ENCODE data around the gene SLC2A13. TPM values are rescaled to one million over a fixed set of nuclear protein-coding genes. Genes with fewer than 3 reads are reported as not detected.

Gene SLC2A13
- total RNA-seq, 1 experiment from 2014 or later, result 7.0 TPM

- Mint-ChIP-seq H3K27ac (no peak overlapping the region), H3K4me1 (no peaks in the 10 kb centered on the region), H3K4me3 (no peak overlapping the region), H3K9me3 (no peaks in the 10 kb centered on the region; a peak in 1 of 5 replicates), H3K36me3 (ENCODE audit: insufficient read depth in 1 of 3, low read depth in 3 of 3) (no peaks in the 10 kb centered on the region), H3K27me3 (ENCODE audit: low read depth) (no peaks in the 10 kb centered on the region)
- WGBS (ENCODE audit: extremely low coverage, insufficient read length, low lambda C conversion rate), result no CpG with 5 or more reads among the region's 1 CpG
- no peak overlapping the region for H2BK20ac ChIP-seq (ENCODE audit: low read depth, low read length, poor library complexity, severe bottlenecking)
- no peaks in the 10 kb centered on the region for H3K27me3 ChIP-seq (ENCODE audit: insufficient read depth, low read length)
- H3K79me2 ChIP-seq (ENCODE audit: insufficient read depth, low read length), result no peaks in the 10 kb centered on the region
- H3K23ac ChIP-seq (ENCODE audit: insufficient read length, low read depth, low read length), result no peak overlapping the region
- H3K9me3 ChIP-seq (ENCODE audit: control insufficient read depth, low read depth, low read length), result no peaks in the 10 kb centered on the region
- no peak overlapping the region for H4K8ac ChIP-seq (replicated peaks; ENCODE audit: insufficient read length, low read depth, low read length)
- no peaks in the 10 kb centered on the region for H3K23me2 ChIP-seq (ENCODE audit: insufficient read length, low read depth, low read length, poor library complexity, severe bottlenecking)
- no peak overlapping the region for H3K4ac ChIP-seq (ENCODE audit: low read depth, low read length)
- H2AK5ac ChIP-seq (ENCODE audit: insufficient read length, low read length), result no peak overlapping the region
- no peak overlapping the region for H4K91ac ChIP-seq (ENCODE audit: insufficient read length, low read depth, low read length)
- H3K27ac ChIP-seq (ENCODE audit: insufficient read length, low read depth, low read length), result no peak overlapping the region
- no peak overlapping the region for H3K18ac ChIP-seq (ENCODE audit: insufficient read length, low read depth, low read length)
- H2BK5ac ChIP-seq (ENCODE audit: insufficient read length, low read length), result no peak overlapping the region
- no peak overlapping the region for H3T11ph ChIP-seq (ENCODE audit: low read length)
- H3K4me1 ChIP-seq (ENCODE audit: insufficient read depth, low read length), result no peaks in the 10 kb centered on the region
- H3K9ac ChIP-seq (ENCODE audit: extremely low read depth, insufficient read length, low read length), result no peak overlapping the region
- H2AFZ ChIP-seq (ENCODE audit: low read length), result no peak overlapping the region
- H3K4me2 ChIP-seq (ENCODE audit: insufficient read depth, insufficient read length, low read length), result no peak overlapping the region
- no peak overlapping the region for H3K56ac ChIP-seq (ENCODE audit: insufficient read length, low read depth, low read length)
- no peak overlapping the region for H4K5ac ChIP-seq (ENCODE audit: insufficient read length, low read depth, low read length)
- no peaks in the 10 kb centered on the region for H3K79me1 ChIP-seq (ENCODE audit: insufficient read depth, low read depth, low read length, poor library complexity, severe bottlenecking)
- H2BK15ac ChIP-seq (ENCODE audit: low read depth, low read length), result no peak overlapping the region
- H2BK120ac ChIP-seq (ENCODE audit: low read depth, low read length, poor library complexity, severe bottlenecking), result no peak overlapping the region
- no peak for TF ChIP-seq CTCF (conservative IDR thresholded peaks at IDR 0.05)
- DNase-seq, result no peak
- no peak overlapping the region for H3K14ac ChIP-seq (ENCODE audit: insufficient read depth, low read length)
- H4K20me1 ChIP-seq (ENCODE audit: control insufficient read depth, insufficient read depth, insufficient read length), result no peaks in the 10 kb centered on the region
- H2BK12ac ChIP-seq (ENCODE audit: insufficient read length, low read depth, low read length), result no peak overlapping the region
These were observed 38.1 kb upstream of the SLC2A13 start for GRCh38 chr12:40144023-40144422.
